ENCODE data around the gene GRAP2. TPM values are rescaled to one million over a fixed set of nuclear protein-coding genes. Genes with fewer than 3 reads are reported as not detected.

GRAP2 gene
- total RNA-seq, 1 donor: under 0.01 TPM

DNA sequence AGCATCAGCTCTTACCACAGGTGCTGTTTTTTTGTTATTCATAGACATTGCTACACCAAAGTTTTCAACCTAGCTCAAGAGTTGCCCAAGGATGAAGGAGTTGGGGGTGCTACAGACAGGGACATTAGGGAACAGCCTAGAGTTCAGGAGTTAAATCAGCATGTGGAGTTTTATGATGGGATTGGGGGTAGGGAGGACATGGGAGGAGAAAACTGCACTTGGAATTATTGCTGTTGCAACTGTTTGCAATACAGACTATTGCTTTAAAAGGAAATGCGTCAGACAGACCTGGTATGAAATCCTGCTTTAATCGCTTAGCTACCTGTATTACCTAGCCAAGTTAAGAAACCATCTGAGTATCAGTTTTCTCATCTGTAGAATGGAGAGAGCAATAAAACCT lies 65.6 kb downstream of the GRAP2 start:
- DNase-seq (ENCODE audit: low read depth): peak; percentile 31
- TF ChIP-seq, protein P1, sequence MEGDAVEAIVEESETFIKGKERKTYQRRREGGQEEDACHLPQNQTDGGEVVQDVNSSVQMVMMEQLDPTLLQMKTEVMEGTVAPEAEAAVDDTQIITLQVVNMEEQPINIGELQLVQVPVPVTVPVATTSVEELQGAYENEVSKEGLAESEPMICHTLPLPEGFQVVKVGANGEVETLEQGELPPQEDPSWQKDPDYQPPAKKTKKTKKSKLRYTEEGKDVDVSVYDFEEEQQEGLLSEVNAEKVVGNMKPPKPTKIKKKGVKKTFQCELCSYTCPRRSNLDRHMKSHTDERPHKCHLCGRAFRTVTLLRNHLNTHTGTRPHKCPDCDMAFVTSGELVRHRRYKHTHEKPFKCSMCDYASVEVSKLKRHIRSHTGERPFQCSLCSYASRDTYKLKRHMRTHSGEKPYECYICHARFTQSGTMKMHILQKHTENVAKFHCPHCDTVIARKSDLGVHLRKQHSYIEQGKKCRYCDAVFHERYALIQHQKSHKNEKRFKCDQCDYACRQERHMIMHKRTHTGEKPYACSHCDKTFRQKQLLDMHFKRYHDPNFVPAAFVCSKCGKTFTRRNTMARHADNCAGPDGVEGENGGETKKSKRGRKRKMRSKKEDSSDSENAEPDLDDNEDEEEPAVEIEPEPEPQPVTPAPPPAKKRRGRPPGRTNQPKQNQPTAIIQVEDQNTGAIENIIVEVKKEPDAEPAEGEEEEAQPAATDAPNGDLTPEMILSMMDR (IDR thresholded peaks at IDR 0.05; ENCODE audit: insufficient read depth, low read depth, low read length): no peak

DNA sequence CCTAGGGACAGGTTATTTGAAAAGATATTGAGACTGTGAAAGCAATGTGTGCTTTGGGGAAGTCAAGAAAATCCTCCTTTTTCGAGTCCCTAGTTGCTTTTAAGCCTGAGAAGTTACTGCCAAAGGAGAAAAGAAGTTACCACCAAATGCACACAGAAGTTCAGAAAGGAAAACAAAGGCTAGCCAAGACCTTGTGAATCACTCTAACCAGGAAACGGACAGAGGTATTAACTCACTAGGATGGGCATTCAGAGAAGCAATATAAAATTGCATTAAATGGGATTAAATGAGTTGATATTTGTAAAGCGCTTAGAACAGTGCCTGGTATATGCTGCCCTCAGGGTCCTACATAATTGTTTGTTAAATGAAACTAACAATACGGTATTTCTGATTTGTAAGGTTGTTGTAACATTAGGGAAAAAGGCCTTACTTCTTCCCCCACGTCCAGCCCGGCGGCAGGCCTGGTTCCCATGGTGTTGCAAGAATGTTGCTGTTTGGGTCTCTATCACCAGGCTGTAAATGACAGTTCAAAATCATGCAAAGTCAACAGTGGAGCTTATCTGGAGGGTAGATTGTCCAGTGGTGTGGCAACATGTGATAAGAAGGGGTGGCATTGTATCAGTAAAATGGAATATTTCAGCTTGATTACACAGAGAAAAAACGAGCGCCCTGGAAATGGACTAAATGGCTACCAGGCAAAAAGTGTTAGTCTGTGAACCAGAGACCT lies 66.4 kb downstream of the GRAP2 start:
- no peak overlapping the region for H3K4me3 ChIP-seq (ENCODE audit: low read depth, low read length)
- TF ChIP-seq, protein P1 (IDR thresholded peaks at IDR 0.05; ENCODE audit: insufficient read depth, low read depth, low read length): no peak
- DNase-seq (ENCODE audit: low read depth): no peak

More for the DNA sequence above, 65.6 kb downstream of the GRAP2 start:
- H3K4me3 ChIP-seq (ENCODE audit: low read depth, low read length): no peak overlapping the region

DNA sequence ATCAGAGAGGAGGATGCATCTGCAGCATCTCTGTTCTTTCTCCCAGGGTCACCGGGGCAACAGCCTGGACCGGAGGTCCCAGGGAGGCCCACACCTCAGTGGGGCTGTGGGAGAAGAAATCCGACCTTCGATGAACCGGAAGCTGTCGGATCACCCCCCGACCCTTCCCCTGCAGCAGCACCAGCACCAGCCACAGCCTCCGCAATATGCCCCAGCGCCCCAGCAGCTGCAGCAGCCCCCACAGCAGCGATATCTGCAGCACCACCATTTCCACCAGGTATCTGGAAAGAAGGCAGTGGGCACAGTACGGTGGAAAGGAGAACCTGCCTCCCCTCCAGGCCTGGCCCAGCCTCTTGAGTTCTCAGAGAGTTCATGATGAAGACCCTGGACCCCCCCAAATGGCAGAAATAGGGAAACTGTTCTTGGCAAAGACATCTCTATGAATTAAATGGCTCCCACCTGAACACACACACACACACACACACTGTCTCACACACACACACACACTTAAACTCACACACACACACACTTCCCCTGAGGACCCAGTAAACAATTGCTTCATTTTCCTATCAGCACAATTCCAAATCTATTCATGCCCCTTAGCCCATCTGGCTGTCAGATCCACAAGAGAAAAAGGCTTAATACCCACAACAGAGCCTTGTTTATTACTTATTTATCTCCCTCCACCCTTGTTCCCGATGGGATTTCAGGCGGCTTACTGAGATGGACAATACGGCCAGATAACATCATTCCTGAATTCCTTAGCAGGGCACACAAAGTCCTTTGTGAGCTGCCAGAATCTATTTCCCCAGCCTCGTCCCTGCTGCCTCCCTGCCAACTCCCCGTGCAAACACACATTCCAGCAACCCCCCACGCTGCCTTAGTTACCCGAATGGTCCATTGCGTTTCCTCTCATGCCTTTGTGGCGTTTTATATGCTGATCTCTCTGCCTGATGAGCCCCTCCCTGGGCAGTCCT lies 67.4 kb downstream of the GRAP2 start:
- no peak overlapping the region for H3K4me3 ChIP-seq (ENCODE audit: low read depth, low read length)
- DNase-seq (ENCODE audit: low read depth): peak; percentile 19
- TF ChIP-seq, protein P1 (IDR thresholded peaks at IDR 0.05; ENCODE audit: insufficient read depth, low read depth, low read length): no peak

DNA sequence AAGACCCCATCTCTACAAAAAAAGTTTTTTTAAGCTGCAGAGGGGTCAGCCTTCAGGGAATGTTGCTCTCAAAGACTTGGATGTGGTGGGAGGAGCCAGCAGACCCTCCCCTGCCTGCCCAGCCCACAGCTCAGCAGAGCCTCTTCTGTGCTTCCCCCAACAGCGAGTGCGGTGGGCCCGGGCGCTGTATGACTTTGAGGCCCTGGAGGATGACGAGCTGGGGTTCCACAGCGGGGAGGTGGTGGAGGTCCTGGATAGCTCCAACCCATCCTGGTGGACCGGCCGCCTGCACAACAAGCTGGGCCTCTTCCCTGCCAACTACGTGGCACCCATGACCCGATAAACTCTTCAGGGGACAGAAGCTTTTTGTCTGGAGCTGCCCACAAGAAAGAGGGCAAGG lies 69.9 kb downstream of the GRAP2 start:
- no peak for DNase-seq (ENCODE audit: low read depth)
- H3K4me3 ChIP-seq (ENCODE audit: low read depth, low read length): no peak overlapping the region
- TF ChIP-seq, protein P1 (IDR thresholded peaks at IDR 0.05; ENCODE audit: insufficient read depth, low read depth, low read length): no peak

DNA sequence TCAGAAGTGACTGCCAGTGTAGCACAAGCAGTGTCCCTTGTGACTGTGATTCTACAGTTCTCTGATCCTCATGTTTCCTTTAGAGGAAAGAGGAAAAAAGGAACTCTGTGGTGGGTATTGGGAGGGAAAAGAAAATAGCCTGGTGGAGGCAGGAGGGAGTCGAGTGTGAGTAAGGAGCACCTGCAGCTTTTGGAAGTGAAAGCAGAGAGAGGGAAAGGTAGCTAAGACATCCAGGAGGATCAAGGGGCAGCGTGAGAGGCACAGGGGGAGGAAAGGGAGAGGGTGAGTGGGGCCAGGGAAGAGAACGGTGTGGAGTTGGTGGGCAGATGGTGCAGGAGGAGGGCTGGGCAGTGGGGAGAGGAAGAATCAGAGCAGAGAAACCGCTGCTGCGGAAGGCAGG lies 71.8 kb downstream of the GRAP2 start:
- H3K4me3 ChIP-seq (ENCODE audit: low read depth, low read length): no peak overlapping the region
- no peak for DNase-seq (ENCODE audit: low read depth)
- TF ChIP-seq, protein P1 (IDR thresholded peaks at IDR 0.05; ENCODE audit: insufficient read depth, low read depth, low read length): no peak

DNA sequence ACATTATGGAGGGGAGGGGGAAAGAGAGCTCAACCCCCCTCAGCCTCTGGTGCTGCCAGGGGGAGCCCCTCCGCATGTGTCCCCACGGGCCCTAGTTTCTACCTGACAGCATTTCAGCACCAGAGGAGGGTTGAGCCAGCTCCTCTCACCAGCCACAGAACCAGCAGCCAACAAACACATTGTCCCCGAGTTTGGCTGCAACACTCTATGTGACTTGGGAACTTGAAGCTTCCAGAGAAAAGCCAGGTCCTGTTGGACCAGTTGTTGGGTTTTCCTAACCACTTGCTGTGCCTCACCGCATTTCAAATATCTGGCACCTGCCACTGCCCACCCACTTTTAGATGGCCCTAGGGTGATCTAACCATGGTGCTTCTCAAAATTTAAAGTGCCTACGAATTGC lies 72.8 kb downstream of the GRAP2 start:
- no peak for DNase-seq (ENCODE audit: low read depth)
- no peak overlapping the region for H3K4me3 ChIP-seq (ENCODE audit: low read depth, low read length)
- TF ChIP-seq, protein P1 (IDR thresholded peaks at IDR 0.05; ENCODE audit: insufficient read depth, low read depth, low read length): no peak

Measured in fibroblast of villous mesenchyme (primary cell).